GM18505 (cell line): ENCODE data around the gene CMIP.
A peak's percentile ranks its signal among the peaks of the same experiment; 100 is the strongest.

Experiments used
- ATAC-seq: cut with Tn5 transposase; IDR thresholded peaks from one replicate; pipeline ENCODE4 v1.9.1; 2021; ENCODE audit not compliant: unreplicated experiment
- POLR2A ChIP-seq: IDR thresholded peaks from 4 replicates; pipeline ENCODE4 v1.6.1; 2011; ENCODE audit warnings: borderline replicate concordance; ENCODE audit not compliant: insufficient read depth, insufficient read length; ENCODE audit errors: extremely low read depth

The CMIP gene

GRCh38 chr16:81480606-81481206 is 36.1 kb downstream of the CMIP start:
- ATAC-seq = no peak
- TF ChIP-seq POLR2A = no peak

GRCh38 chr16:81481207-81481821 is 36.7 kb downstream of the CMIP start:
- peak; percentile 78 for TF ChIP-seq POLR2A
- peak; percentile 76 for ATAC-seq

GRCh38 chr16:81482329-81483063 is 37.9 kb downstream of the CMIP start:
- TF ChIP-seq POLR2A = no peak

GRCh38 chr16:81483064-81483969 is 38.7 kb downstream of the CMIP start:
- ATAC-seq = no peak
- no peak for TF ChIP-seq POLR2A

More at GRCh38 chr16:81482329-81483063, 37.9 kb downstream of the CMIP start:
- ATAC-seq = no peak

- no peak for ATAC-seq
Observed at GRCh38 chr16:81483970-81484595, 39.5 kb downstream of the CMIP start.

GRCh38 chr16:81484908-81485624 is 40.5 kb downstream of the CMIP start:
- no peak for TF ChIP-seq POLR2A
- no peak for ATAC-seq

More at GRCh38 chr16:81483970-81484595, 39.5 kb downstream of the CMIP start:
- TF ChIP-seq POLR2A = no peak

- ATAC-seq = no peak
- no peak for TF ChIP-seq POLR2A
Observed at GRCh38 chr16:81485824-81486539, 41.4 kb downstream of the CMIP start.

- ATAC-seq = no peak
- TF ChIP-seq POLR2A = no peak
Observed at GRCh38 chr16:81486540-81487061, 42.0 kb downstream of the CMIP start.

- no peak for TF ChIP-seq POLR2A
Observed at GRCh38 chr16:81487301-81487720, 42.7 kb downstream of the CMIP start.

GRCh38 chr16:81488687-81489411 is 44.2 kb downstream of the CMIP start:
- ATAC-seq = no peak
- no peak for TF ChIP-seq POLR2A

More at GRCh38 chr16:81487301-81487720, 42.7 kb downstream of the CMIP start:
- no peak for ATAC-seq

- no peak for TF ChIP-seq POLR2A
- ATAC-seq = no peak
Observed at GRCh38 chr16:81489547-81490267, 45.1 kb downstream of the CMIP start.
